Dermis blood vessel endothelial cell (primary cell): ENCODE data around the gene GJA4. TPM values are rescaled to one million over a fixed set of nuclear protein-coding genes. Genes with fewer than 3 reads are reported as not detected.

Experiments used
- DNase-seq: peaks from one replicate; pipeline ENCODE4 v3.0.0; 2010
- total RNA-seq: library from RNA; depleted of rRNA; stranded (reverse); fragments of >200 nt; gene quantifications from 2 replicates; pipeline ENCODE4 v1.2.3, GENCODE V29; 2014

The GJA4 gene
- total RNA-seq, 1 donor from 2014 or later, result 54.3 TPM

- no peak for DNase-seq
These were observed 46.9 kb downstream of the GJA4 start for GRCh38 chr1:34839526-34840305.

- no peak for DNase-seq
These were observed 47.6 kb downstream of the GJA4 start for GRCh38 chr1:34840426-34840825.

- DNase-seq, result no peak
These were observed 49.3 kb downstream of the GJA4 start for GRCh38 chr1:34842073-34842472.

GRCh38 chr1:34842952-34843371, 50.2 kb downstream of the GJA4 start:
- peak; percentile 76 for DNase-seq

GRCh38 chr1:34843392-34844251, 50.8 kb downstream of the GJA4 start:
- peak; percentile 68 for DNase-seq

- DNase-seq, result peak; percentile 74
These were observed 51.4 kb downstream of the GJA4 start for GRCh38 chr1:34844252-34844634.

Other genes with a start within 250 kb of the GJA4 start
- gene GJB5, start 38.0 kb upstream of the GJA4 start, total RNA-seq, result 0.17 TPM in 1 of 2 replicates, not detected in the other
- 0.05 TPM in 1 of 2 replicates, not detected in the other for gene GJB4, start 33.3 kb upstream of the GJA4 start, total RNA-seq
- gene GJB3, start 11.8 kb upstream of the GJA4 start, total RNA-seq, result 0.05 and 0.17 TPM in 2 replicates
- gene SMIM12, start 66.8 kb downstream of the GJA4 start, total RNA-seq, result 49.2 and 71.1 TPM in 2 replicates
- under 0.01 TPM in 1 of 2 replicates, not detected in the other for gene DLGAP3, start 136.7 kb downstream of the GJA4 start, total RNA-seq
- 22.7 and 55.8 TPM in 2 replicates for gene TMEM35B, start 192.3 kb downstream of the GJA4 start, total RNA-seq
- 10.1 and 11.9 TPM in 2 replicates for gene ZMYM6, start 238.9 kb downstream of the GJA4 start, total RNA-seq